HepG2 (cell line): Measurements from ENCODE around the gene SNED1. TPM values are rescaled to one million over a fixed set of nuclear protein-coding genes. Genes with fewer than 3 reads are reported as not detected.

Source experiments
- ATAD3A ChIP-seq: sonication (generic); formaldehyde crosslinking; IDR thresholded peaks from 2 replicates; pipeline ENCODE4 v1.4.0; 2020; ENCODE audit warnings: missing genetic modification reagents
- ATF3 ChIP-seq: sonication (generic); formaldehyde crosslinking; IDR thresholded peaks from 2 replicates; pipeline ENCODE4 v1.4.0; 2020; ENCODE audit warnings: missing genetic modification reagents
- ATF6 ChIP-seq: sonication (generic); formaldehyde crosslinking; conservative IDR thresholded peaks from 2 replicates; pipeline ENCODE4 v1.4.0; 2020; ENCODE audit warnings: missing genetic modification reagents
- CCDC6 ChIP-seq: sonication (generic); formaldehyde crosslinking; IDR thresholded peaks from 2 replicates; pipeline ENCODE4 v1.8.1; 2022; ENCODE audit warnings: mild to moderate bottlenecking, missing genetic modification reagents, moderate library complexity
- CHD2 ChIP-seq: IDR thresholded peaks from 2 replicates; pipeline ENCODE4 v1.6.1; 2011; ENCODE audit warnings: low read depth, low read length, improper control_type of control experiment
- DMTF1 ChIP-seq: sonication (generic); formaldehyde crosslinking; IDR thresholded peaks from 2 replicates; pipeline ENCODE4 v1.4.0; 2020; ENCODE audit warnings: mild to moderate bottlenecking, missing genetic modification reagents
- DNMT1 ChIP-seq: sonication (generic); formaldehyde crosslinking; IDR thresholded peaks from 2 replicates; pipeline ENCODE4 v1.5.1; 2020; ENCODE audit warnings: mild to moderate bottlenecking, missing genetic modification reagents
- EHMT2 ChIP-seq: fragments of 200-600 bp; sonication (generic); IDR thresholded peaks from 2 replicates; pipeline ENCODE4 v1.7.0; 2017; ENCODE audit warnings: antibody characterized with exemption, low read depth, low read length, borderline replicate concordance
- ELF4 ChIP-seq: sonication (generic); formaldehyde crosslinking; IDR thresholded peaks from 2 replicates; pipeline ENCODE4 v1.5.0; 2020; ENCODE audit warnings: missing genetic modification reagents, mild to moderate bottlenecking, moderate library complexity, borderline replicate concordance
- ESRRA ChIP-seq: sonication (generic); formaldehyde crosslinking; IDR thresholded peaks from 2 replicates; pipeline ENCODE4 v1.5.1; 2020; ENCODE audit warnings: mild to moderate bottlenecking, low read depth, missing genetic modification reagents
- GMEB2 ChIP-seq: IDR thresholded peaks from 2 replicates; pipeline ENCODE4 v1.6.1; 2016; ENCODE audit warnings: missing biosample characterization, missing genetic modification reagents, low read depth
- KLF13 ChIP-seq: sonication (generic); formaldehyde crosslinking; IDR thresholded peaks from 2 replicates; pipeline ENCODE4 v1.4.0; 2020; ENCODE audit warnings: mild to moderate bottlenecking, missing genetic modification reagents
- MTF1 ChIP-seq: sonication (generic); formaldehyde crosslinking; IDR thresholded peaks from 2 replicates; pipeline ENCODE4 v1.5.0; 2020; ENCODE audit warnings: missing genetic modification reagents
- RFXANK ChIP-seq: IDR thresholded peaks from 2 replicates; pipeline ENCODE4 v1.6.1; 2016
- STAT5B ChIP-seq: sonication (generic); formaldehyde crosslinking; IDR thresholded peaks from 2 replicates; pipeline ENCODE4 v1.4.0; 2020; ENCODE audit warnings: missing genetic modification reagents
- ZBTB43 ChIP-seq: sonication (generic); formaldehyde crosslinking; conservative IDR thresholded peaks from 2 replicates; pipeline ENCODE4 v1.4.0; 2020; ENCODE audit warnings: missing genetic modification reagents
- ZNF124 ChIP-seq: sonication (generic); formaldehyde crosslinking; IDR thresholded peaks from 2 replicates; pipeline ENCODE4 v1.4.0; 2020; ENCODE audit warnings: missing genetic modification reagents
- ZNF230 ChIP-seq: sonication (generic); formaldehyde crosslinking; IDR thresholded peaks from 2 replicates; pipeline ENCODE4 v1.4.0; 2020; ENCODE audit warnings: mild to moderate bottlenecking, missing genetic modification reagents
- ZNF614 ChIP-seq: IDR thresholded peaks from 2 replicates; pipeline ENCODE4 v1.6.1; 2018; ENCODE audit warnings: missing biosample characterization, missing genetic modification reagents, inconsistent platforms, borderline replicate concordance
- ZNF740 ChIP-seq: sonication (generic); formaldehyde crosslinking; IDR thresholded peaks from 2 replicates; pipeline ENCODE4 v1.4.0; 2020; ENCODE audit warnings: missing genetic modification reagents
- ZNF776 ChIP-seq: sonication (generic); formaldehyde crosslinking; IDR thresholded peaks from 2 replicates; pipeline ENCODE4 v1.4.0; 2020; ENCODE audit warnings: mild to moderate bottlenecking, missing genetic modification reagents
- ZSCAN12 ChIP-seq: sonication (generic); formaldehyde crosslinking; IDR thresholded peaks from 2 replicates; pipeline ENCODE4 v1.9.0; 2021; ENCODE audit warnings: mild to moderate bottlenecking, missing genetic modification reagents
- ZZZ3 ChIP-seq: sonication (generic); formaldehyde crosslinking; IDR thresholded peaks from 2 replicates; pipeline ENCODE4 v1.4.0; 2020; ENCODE audit warnings: missing genetic modification reagents, mild to moderate bottlenecking, borderline replicate concordance
- polyA plus RNA-seq, 8 experiments: library from polyadenylated mRNA; depleted of rRNA in 3 of 8; stranded (reverse) in 7 of 8; unstranded in 1 of 8; fragments of >200 nt; fragmentation: Illumina TruSeq in 4 of 8; extraction: Trizol in 4 of 8; gene quantifications; 2 replicates each; pipeline versions ENCODE4 v1.2.1 to v1.2.3, GENCODE V29; 2011 to 2016; ENCODE audit warnings: low read depth in 4 of 8, missing spikeins in 1 of 8, mixed read lengths in 1 of 8; ENCODE audit not compliant: insufficient read depth in 1 of 8
- total RNA-seq, 5 experiments: library from RNA; depleted of rRNA; stranded (reverse); fragments of >200 nt; fragmentation: Illumina TruSeq; extraction: Trizol; gene quantifications; 2 replicates each; pipeline ENCODE4 v1.2.3, GENCODE V29; 2016; ENCODE audit warnings: low read depth in 1 of 5

Gene SNED1
- total and polyA plus RNA-seq, 2 of the 13 experiments (the other 11 are each of a cell fraction or from before 2014, with no cell fraction given) = 0.15 to 0.65 TPM

GRCh38 chr2:241102239-241102803, 103.9 kb downstream of the SNED1 start, which contains the start of gene MTERF4 (continued):
- TF ChIP-seq GMEB2 (CRISPR knock-in tag) (peak; percentile 83), ZNF614 (CRISPR knock-in tag) (peak; percentile 99), ZBTB43 (CRISPR knock-in tag) (peak; percentile 78), KLF13 (CRISPR knock-in tag) (peak; percentile 85; the same call in 1 of the 2 replicates), DMTF1 (CRISPR knock-in tag) (no peak), MTF1 (CRISPR knock-in tag) (no peak), ELF4 (peak; percentile 71; the same call in 1 of the 2 replicates), RFXANK (CRISPR knock-in tag) (peak; percentile 89), ZNF230 (peak; percentile 83; the same call in 1 of the 2 replicates), ZNF740 (CRISPR knock-in tag) (peak; percentile 82), ATF3 (peak; percentile 91), STAT5B (CRISPR knock-in tag) (peak; percentile 98), ATAD3A (CRISPR knock-in tag) (peak; percentile 86; the same call in 1 of the 2 replicates), ZNF776 (CRISPR knock-in tag) (peak; percentile 98), CCDC6 (CRISPR knock-in tag) (peak; percentile 99), ESRRA (CRISPR knock-in tag) (peak; percentile 78; the same call in 1 of the 2 replicates), EHMT2 (no peak), ZSCAN12 (no peak; the same call in 1 of the 2 replicates), ZNF124 (peak; percentile 98), ATF6 (CRISPR knock-in tag) (peak; percentile 70; the same call in 1 of the 2 replicates), ZZZ3 (CRISPR knock-in tag) (peak; percentile 99; the same call in 1 of the 2 replicates), DNMT1 (CRISPR knock-in tag) (peak; percentile 100), CHD2 (peak; percentile 66; the same call in 1 of the 2 replicates)
